Fibroblast of upper back skin (primary cell): ENCODE results near the gene ARHGAP15.
"Not testable (repeated sequence)": the region's sequence is repeated elsewhere in the genome, so short reads cannot be mapped to it uniquely, and the experiment has no call there.

Experiments used
- DNase-seq: peaks from one replicate; pipeline ENCODE4 v3.0.0-alpha.2; 2013

ARHGAP15 gene

DNA sequence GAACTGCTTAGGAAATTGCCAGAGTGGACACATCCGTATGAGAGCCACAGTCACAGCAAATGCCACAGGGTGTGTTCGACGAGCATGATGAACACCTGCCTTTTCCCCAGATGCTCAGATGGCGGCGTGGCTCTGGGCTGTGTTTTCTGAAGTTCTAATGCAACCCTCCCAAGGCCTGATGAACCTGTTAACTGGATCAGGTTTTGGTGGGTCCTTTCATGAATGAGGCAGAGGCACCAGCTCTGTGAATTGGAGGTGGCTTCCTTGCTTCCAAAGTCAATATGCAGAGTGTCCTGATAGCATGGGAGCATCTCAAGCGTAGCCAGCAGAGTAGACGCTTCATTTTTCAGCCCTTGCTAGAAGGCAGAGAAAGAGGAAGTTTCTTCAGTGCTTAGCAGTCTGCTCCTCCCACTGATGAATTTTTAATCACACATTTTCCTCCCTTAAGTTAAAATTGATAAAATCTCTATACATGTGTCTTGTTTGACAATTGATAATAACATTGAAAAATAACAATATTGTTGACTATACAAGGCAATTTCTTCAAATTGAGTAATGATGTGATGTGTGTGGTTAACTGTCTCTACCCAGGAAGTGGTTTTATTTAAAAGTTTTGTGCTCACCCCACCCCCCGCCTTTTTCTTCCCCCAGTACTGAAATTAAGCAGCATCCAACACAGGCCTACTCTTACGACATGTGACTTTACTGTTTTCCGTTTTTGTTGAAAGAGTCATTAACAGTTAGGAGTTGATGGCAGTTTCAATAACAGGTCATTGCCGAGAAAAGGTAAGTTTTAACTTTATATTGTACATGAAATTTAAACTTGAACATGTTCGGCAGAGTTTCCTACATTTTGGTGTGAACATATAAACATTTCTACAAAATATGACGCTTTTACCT, at the start of gene ARHGAP15:
Gene ARHGAP15, plus strand, starts transcription at position 739 of the 900 bp plus-strand sequence.
- no peak for DNase-seq

DNA sequence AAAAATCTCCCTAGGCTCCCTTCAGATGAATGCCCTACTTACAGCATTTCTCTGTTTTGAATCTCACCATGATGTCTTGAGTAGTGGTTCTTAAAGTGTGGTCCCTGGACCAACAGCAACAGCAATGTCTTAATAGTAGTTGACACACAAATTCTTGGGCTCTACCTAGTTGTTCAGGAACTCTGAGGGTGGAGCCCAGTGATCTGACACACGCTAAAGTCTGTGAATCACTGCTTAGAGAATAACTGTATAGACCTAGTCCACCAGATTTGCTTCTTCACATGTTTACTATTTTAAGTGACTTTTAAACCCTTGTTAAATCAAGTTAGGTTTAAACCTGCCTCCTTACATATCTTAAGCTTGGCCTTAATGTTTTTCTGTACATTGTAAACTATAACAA, 47.6 kb upstream of the ARHGAP15 start:
- DNase-seq, result no peak

DNA sequence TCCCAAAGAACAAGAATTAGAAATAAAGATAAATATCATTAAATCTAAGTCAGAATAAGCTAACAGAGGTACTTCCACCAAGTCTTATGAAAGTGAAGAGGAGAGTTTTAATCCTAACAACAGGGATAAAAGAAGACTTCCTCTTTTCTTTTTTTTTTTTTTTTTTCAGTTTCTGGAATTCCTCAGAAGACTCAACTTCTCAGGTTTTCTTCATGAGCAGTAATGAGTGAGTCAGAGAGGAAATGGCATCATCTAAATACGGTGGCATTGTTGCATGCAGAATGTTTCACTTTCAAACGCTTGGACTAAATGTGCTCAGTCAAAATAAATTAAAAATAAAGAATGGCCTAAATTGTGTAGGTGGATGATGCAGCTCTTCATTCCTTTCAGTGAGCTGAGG, 45.6 kb upstream of the ARHGAP15 start:
- DNase-seq, result peak; percentile 62

- no peak for DNase-seq
Measured at GRCh38 chr2:143084462-143084861, 44.8 kb upstream of the ARHGAP15 start.

- no peak for DNase-seq
Measured at GRCh38 chr2:143085125-143085784, 44.0 kb upstream of the ARHGAP15 start.

- peak; percentile 7 for DNase-seq
Measured at GRCh38 chr2:143087033-143087432, 42.2 kb upstream of the ARHGAP15 start.

GRCh38 chr2:143088388-143088787, 40.8 kb upstream of the ARHGAP15 start:
- DNase-seq, result no peak

GRCh38 chr2:143089520-143089919, 39.7 kb upstream of the ARHGAP15 start:
- DNase-seq, result not testable (repeated sequence)

- DNase-seq, result peak; percentile 61
Measured at GRCh38 chr2:143110758-143111428, 18.3 kb upstream of the ARHGAP15 start.

DNA sequence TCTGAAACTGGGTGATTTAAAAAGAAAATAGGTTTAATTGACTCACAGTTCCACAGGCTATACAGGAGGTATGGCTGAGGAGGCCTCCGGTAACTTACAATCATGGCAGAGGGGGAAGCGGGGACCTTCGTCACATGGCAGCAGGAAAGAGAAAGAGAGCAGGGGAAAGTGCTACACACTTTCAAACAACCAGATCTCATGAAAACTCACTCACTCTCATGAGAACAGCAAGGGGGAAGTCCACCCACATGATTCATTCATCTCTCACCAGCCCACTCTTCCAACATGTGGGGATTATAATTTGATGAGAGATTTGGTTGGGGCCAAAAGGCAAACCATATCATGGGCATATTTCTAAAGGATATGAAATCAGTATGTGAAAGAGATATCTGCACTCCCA, 12.0 kb upstream of the ARHGAP15 start:
- DNase-seq, result no peak

DNA sequence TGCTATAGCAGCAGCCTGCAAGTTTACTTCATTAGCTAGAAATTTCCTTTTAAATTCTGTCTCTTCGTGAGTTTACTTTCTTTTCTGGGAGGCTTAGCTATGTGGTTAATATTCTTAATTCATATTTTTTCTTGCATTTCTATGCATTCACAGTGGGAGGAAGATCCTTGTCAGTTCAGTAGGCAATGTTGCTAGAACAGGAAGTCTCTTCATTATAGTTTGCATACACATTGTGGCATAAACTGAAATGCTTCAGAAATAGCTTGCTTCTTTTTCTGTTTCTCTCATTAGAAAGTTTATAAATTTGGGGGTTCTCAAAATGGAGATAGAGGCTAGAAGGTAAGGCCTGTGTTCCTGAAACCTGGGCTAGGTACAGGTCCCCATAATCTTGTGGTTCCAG, 8.1 kb upstream of the ARHGAP15 start:
- no peak for DNase-seq

DNA sequence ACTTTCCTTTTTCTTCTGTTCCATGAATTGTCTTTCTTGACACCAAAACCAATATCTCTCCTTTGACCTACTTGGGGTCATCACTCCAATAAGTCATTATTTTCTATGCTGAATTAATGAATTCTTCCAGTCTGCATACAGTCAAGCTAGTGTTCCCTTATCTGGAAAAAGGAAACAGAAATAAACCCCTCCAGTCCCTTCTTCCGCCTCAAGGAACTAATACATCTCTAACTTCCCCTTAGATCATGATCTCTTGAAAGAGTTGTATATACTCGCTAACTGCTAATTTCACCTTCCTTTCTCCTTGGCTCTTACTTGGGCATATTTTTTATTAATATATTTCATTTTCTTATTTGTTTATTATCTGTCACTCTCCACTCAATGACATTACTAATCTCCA, 7.3 kb upstream of the ARHGAP15 start:
- no peak for DNase-seq

DNA sequence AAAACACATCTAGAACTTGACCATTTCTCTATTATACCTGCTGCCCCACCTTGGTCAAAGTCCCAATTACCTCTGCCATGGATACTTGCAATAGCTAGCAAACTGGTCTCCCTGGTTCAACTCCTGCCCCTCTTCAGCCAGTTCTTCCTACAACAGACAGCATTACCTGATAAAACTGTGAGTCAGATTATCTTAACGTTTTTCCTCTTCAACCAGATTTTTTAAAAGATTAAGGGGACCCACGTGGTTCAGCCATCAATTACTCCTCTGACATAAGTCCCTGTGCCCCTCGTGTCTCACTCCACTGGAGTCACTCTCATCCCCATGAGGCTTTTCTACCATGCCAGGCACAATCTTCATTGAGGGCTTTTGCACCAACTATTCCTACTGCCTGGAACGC, 5.3 kb upstream of the ARHGAP15 start:
- DNase-seq, result no peak

DNA sequence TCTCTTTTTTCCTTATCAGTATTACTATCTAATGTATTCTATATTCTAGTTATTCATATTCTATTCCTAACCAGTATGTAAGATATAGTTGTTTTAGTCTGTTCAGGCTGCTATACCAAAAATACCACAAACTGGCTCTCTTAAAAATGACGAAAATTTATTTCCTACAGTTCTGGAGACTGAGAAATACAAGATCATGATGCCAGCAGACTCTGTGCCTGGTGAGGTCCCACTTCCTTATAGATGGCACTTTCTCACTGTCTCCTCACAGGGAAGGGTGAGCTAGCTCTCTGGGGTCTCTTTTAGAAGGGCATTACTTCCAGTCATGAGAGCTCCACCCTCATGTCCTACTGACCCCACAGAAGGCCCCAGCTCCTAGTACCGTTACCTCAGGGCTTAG, 4.8 kb upstream of the ARHGAP15 start:
- DNase-seq, result no peak

- no peak for DNase-seq
Measured at GRCh38 chr2:143125717-143126116, 3.5 kb upstream of the ARHGAP15 start.

DNA sequence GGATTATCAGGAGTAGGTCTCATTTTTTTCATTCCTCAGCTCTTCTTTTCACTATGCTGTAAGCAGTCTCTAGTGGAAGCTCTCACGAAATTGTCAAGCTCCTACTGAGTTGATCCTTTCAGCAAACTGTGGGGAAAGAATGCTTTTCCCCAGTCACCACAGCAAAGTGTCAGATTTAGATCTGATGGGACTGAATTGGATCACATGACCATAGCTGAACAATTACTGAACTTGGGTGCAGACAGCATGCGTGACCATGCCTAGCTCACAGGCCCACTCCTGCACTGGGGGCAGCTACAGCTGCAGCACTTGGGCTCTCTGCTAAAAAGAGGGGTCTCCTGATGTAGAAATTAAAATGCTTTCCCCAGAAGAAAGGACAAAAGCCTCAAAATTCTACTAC, 3.1 kb downstream of the ARHGAP15 start:
- DNase-seq, result no peak

DNA sequence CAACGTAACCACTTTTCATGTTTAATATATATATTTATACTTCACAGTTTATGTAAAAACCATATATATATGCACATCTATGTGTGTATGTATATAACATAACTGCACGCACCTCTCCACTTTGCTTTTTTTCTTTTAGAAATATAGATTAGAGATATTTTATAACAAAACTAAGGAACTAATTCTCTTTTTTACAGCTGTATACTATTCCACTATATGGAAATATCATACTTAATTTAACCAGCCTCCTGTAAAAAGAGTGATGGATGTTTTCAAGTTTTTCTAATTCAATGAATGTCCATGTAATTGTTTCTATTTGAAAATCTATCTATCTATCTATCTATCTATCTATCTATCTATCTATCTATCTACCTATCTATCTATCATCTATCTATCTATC, 4.6 kb downstream of the ARHGAP15 start:
- no peak for DNase-seq

GRCh38 chr2:143138292-143138691, 9.1 kb downstream of the ARHGAP15 start:
- no peak for DNase-seq

DNA sequence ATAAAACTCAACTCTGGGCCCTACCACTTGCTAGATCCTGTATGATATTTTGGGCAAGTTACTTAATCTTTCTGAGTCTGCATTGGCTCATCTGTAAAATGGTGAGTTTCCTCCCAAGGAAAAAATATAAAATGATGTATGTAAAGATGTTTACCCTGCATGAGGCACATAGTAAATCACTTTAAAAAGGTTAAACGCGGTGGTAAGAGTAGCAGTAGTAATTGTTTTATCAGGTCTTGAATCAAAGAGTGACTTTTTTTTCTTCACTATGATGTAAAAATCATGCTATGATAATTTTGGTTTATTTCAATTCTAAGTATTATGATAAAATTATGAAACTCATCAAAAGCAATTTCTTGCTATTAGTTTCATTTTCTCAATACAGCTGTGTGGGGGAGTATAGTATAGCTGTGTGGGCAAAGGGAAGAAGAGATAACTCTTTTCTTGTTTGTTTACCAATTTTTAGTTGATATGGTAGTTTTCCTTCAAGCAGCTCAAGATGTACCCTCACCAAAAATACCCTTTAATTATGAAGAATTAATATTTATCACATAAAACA, 10.7 kb downstream of the ARHGAP15 start:
- no peak for DNase-seq

DNA sequence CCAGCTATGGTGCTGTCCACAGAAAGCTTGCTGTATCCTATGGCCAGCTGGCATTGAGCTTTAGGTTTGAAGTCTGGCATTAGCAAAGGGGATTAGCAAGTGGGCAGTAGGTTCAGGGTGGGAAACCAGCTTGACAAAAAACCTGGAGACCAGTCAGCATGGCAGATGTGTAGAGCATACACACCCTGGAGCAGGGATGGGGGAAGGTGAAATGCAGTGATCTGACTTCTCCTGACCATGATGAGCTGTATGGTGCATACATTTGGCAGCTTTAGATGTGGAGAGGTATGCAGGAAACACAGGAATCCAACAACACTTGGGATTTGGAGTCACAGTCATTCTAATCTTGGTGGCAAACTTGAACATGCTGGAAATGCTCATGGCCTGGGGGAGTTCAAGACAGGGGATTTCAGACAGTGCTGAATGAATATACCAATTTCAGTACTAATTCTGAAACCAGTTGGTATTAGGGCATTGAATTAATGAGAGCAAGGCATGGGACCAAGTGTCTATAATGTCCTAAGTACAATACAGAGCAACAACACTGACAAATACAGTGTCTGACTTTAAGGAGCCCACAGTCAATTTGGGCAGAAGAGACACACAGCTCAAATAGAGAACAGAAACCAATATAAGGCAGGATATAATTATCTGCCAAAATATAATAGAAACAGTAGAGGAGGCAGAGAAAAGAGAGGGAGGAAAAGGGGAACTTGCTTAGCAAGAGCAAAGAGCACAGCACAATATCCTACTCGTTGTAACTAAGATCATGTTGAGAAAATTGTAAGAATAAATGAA, 11.8 kb downstream of the ARHGAP15 start:
- no peak for DNase-seq

DNA sequence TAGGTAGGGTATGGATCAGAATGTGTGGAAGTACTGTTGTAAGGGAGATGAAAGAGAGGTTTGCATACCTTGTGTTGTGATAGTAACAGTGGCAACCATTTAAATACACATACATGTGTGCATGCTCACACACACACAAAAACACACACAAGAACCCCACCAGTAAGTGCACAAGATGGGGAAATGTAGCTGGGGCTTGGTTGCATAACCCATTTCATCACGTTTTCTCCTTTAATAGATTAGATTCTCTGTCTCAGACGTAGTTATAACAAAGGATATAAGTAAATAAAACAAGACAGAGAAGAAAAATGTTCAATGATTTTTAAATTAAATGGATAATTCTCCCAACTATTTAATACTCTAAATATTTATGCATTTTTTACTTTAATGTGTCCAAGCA, 13.4 kb downstream of the ARHGAP15 start:
- no peak for DNase-seq

- DNase-seq, result peak; percentile 1
Measured at GRCh38 chr2:143144813-143145455, 15.7 kb downstream of the ARHGAP15 start.
